ENCODE data around the gene APOA1. TPM values are rescaled to one million over a fixed set of nuclear protein-coding genes. Genes with fewer than 3 reads are reported as not detected.
"Not testable (repeated sequence)": the region's sequence is repeated elsewhere in the genome, so short reads cannot be mapped to it uniquely, and the experiment has no call there.

The APOA1 gene
- total RNA-seq, 1 donor from 2014 or later, result 3.7 TPM

DNA sequence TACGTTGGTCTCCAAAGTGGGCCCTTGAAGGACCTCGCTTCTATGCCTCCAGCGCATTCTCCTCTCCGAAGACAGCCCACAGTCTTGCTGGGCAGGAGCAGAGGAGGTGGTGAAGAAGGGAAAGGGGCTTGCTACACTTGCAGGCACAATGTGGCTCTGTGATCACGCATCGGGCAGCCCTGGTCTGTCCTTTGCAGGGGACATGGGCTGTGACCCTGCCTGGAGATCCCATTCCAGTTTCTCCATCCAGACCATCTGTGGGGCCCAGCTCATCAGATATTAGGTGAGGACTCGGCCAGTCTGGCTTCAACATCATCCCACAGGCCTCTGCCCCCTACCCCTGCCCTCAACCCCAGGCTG lies 810 bp downstream of the APOA1 start:
- Histone ChIP-seq H3K36me3 (ENCODE audit: control insufficient read depth in 3 of 3, insufficient read depth in 3 of 3, low read length in 3 of 3) (no peaks in the 10 kb centered on the region), H3K9ac (ENCODE audit: low read depth in 1 of 3, low read length in 3 of 3) (peak overlapping the region in 1 of 3 donors; percentile 66), H3K4me1 (ENCODE audit: control insufficient read depth in 3 of 3, insufficient read depth in 3 of 3, low read length in 3 of 3) (peaks cover 15 to 33% (median 21%) of the 10 kb centered on the region in 3 donors), H3K4me3 (ENCODE audit: low read length in 3 of 3) (peak overlapping the region in 1 of 3 donors; percentile 65), H3K9me3 (ENCODE audit: control insufficient read depth in 3 of 3, low read length in 3 of 3) (no peaks in the 10 kb centered on the region), H3K27me3 (ENCODE audit: control insufficient read depth in 3 of 3, insufficient read depth in 3 of 3, low read length in 3 of 3) (peaks cover 0 to 2% (median 0%) of the 10 kb centered on the region in 3 donors), H3K27ac (ENCODE audit: low read depth, low read length) (no peak overlapping the region)

GRCh38 chr11:116835791-116836631 lies 1.4 kb downstream of the APOA1 start:
- peaks cover 0 to 2% (median 0%) of the 10 kb centered on the region in 3 donors for H3K27me3 ChIP-seq (ENCODE audit: control insufficient read depth in 3 of 3, insufficient read depth in 3 of 3, low read length in 3 of 3)
- peaks cover 15 to 33% (median 21%) of the 10 kb centered on the region in 3 donors for H3K4me1 ChIP-seq (ENCODE audit: control insufficient read depth in 3 of 3, insufficient read depth in 3 of 3, low read length in 3 of 3)
- H3K27ac ChIP-seq (ENCODE audit: low read depth, low read length), result peak overlapping the region; percentile 48
- peak overlapping the region in 2 of 3 donors; percentile 50 to 66 for H3K9ac ChIP-seq (ENCODE audit: low read depth in 1 of 3, low read length in 3 of 3)
- H3K9me3 ChIP-seq (ENCODE audit: control insufficient read depth in 3 of 3, low read length in 3 of 3), result no peaks in the 10 kb centered on the region
- peak overlapping the region; percentile 40 to 70 (median 65) for H3K4me3 ChIP-seq (ENCODE audit: low read length in 3 of 3)
- no peaks in the 10 kb centered on the region for H3K36me3 ChIP-seq (ENCODE audit: control insufficient read depth in 3 of 3, insufficient read depth in 3 of 3, low read length in 3 of 3)

- Histone ChIP-seq H3K27me3 (ENCODE audit: control insufficient read depth in 3 of 3, insufficient read depth in 3 of 3, low read length in 3 of 3) (peaks cover 0 to 2% (median 0%) of the 10 kb centered on the region in 3 donors), H3K9me3 (ENCODE audit: control insufficient read depth in 3 of 3, low read length in 3 of 3) (no peaks in the 10 kb centered on the region), H3K4me1 (ENCODE audit: control insufficient read depth in 3 of 3, insufficient read depth in 3 of 3, low read length in 3 of 3) (peaks cover 15 to 27% (median 21%) of the 10 kb centered on the region in 3 donors), H3K4me3 (ENCODE audit: low read length in 3 of 3) (peak overlapping the region; percentile 56 to 70 (median 65)), H3K36me3 (ENCODE audit: control insufficient read depth in 3 of 3, insufficient read depth in 3 of 3, low read length in 3 of 3) (no peaks in the 10 kb centered on the region), H3K27ac (ENCODE audit: low read depth, low read length) (peak overlapping the region; percentile 48), H3K9ac (ENCODE audit: low read depth in 1 of 3, low read length in 3 of 3) (peak overlapping the region; percentile 33 to 66 (median 50))
These were observed 2.2 kb downstream of the APOA1 start for GRCh38 chr11:116835042-116835772.

DNA sequence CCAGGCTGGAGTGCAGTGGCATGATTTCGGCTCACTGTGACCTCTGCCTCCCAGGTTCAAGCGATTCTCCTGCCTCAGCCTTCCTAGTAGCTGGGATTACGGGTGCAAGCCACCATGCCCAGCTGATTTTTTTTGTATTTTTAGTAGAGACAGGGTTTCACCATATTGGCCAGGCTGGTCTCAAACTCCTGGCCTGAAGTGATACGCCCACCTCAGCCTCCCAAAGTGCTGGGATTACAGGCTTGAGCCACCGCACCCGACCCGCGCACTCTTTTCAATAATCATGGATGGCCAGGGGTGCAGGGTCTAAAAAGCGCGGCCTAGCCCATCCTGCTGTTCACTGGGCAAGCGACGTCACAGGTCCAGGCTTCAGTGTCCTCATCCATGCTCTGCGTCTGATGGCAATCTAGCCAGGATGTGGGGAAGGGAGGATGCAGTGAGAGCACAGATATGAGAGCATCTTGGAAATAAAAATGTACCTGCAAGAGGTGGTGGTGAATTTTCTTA lies 2.8 kb downstream of the APOA1 start:
- not testable (repeated sequence) for H3K36me3 ChIP-seq (ENCODE audit: control insufficient read depth in 3 of 3, insufficient read depth in 3 of 3, low read length in 3 of 3); H3K27me3 ChIP-seq (ENCODE audit: control insufficient read depth in 3 of 3, insufficient read depth in 3 of 3, low read length in 3 of 3); H3K9me3 ChIP-seq (ENCODE audit: control insufficient read depth in 3 of 3, low read length in 3 of 3); H3K27ac ChIP-seq (ENCODE audit: low read depth, low read length); H3K9ac ChIP-seq (ENCODE audit: low read depth in 1 of 3, low read length in 3 of 3); H3K4me3 ChIP-seq (ENCODE audit: low read length in 3 of 3)
- H3K4me1 ChIP-seq (ENCODE audit: control insufficient read depth in 3 of 3, insufficient read depth in 3 of 3, low read length in 3 of 3), result peaks cover 15 to 27% (median 21%) of the 10 kb centered on the region in 3 donors

DNA sequence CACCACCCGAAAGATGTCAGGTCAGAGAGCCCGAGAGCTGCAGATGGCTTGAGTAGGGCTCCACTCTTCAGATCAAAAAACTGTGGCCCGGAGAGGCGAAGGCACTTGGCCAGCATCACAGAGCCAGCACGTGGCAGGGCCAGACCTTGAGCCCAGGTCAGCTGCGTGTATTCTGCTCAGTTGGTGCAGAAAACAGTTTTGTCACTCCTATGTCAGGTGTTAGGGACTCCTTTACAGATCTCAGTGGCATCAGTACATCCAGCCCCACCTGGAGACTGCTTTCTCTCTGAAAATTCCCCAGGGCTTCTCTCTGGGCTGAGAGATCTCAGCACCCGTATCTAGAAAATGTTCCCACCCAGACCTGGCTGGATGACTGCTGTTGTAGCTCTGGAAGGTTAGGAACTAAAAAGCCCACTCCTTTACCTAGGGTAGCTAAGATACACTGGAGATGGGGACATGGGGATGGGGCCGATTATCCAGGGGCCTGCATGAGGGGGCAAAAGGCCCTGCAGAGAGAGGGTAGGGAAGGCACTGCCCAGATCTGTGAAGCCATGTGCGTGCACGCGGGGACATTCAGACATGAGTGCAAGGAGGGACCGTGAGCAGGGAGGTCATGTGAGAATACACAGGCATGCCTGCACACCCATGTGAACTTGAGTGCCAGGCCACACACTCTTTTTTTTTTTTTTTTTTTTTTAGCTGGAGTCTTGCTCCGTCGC lies 3.4 kb downstream of the APOA1 start:
- no peak overlapping the region for H3K9ac ChIP-seq (ENCODE audit: low read depth in 1 of 3, low read length in 3 of 3)

GRCh38 chr11:116833491-116833815 lies 4.0 kb downstream of the APOA1 start:
- H3K27me3 ChIP-seq (ENCODE audit: control insufficient read depth in 3 of 3, insufficient read depth in 3 of 3, low read length in 3 of 3), result peaks cover 0 to 2% (median 0%) of the 10 kb centered on the region in 3 donors
- no peak overlapping the region for H3K4me3 ChIP-seq (ENCODE audit: low read length in 3 of 3)
- H3K9ac ChIP-seq (ENCODE audit: low read depth in 1 of 3, low read length in 3 of 3), result no peak overlapping the region
- no peak overlapping the region for H3K27ac ChIP-seq (ENCODE audit: low read depth, low read length)
- no peaks in the 10 kb centered on the region for H3K9me3 ChIP-seq (ENCODE audit: control insufficient read depth in 3 of 3, low read length in 3 of 3)
- H3K36me3 ChIP-seq (ENCODE audit: control insufficient read depth in 3 of 3, insufficient read depth in 3 of 3, low read length in 3 of 3), result no peaks in the 10 kb centered on the region
- H3K4me1 ChIP-seq (ENCODE audit: control insufficient read depth in 3 of 3, insufficient read depth in 3 of 3, low read length in 3 of 3), result peaks cover 15 to 22% (median 21%) of the 10 kb centered on the region in 3 donors

More for the DNA sequence above, 3.4 kb downstream of the APOA1 start:
- Histone ChIP-seq H3K27ac (ENCODE audit: low read depth, low read length) (no peak overlapping the region), H3K36me3 (ENCODE audit: control insufficient read depth in 3 of 3, insufficient read depth in 3 of 3, low read length in 3 of 3) (no peaks in the 10 kb centered on the region), H3K4me3 (ENCODE audit: low read length in 3 of 3) (no peak overlapping the region), H3K9me3 (ENCODE audit: control insufficient read depth in 3 of 3, low read length in 3 of 3) (no peaks in the 10 kb centered on the region), H3K27me3 (ENCODE audit: control insufficient read depth in 3 of 3, insufficient read depth in 3 of 3, low read length in 3 of 3) (peaks cover 0 to 2% (median 0%) of the 10 kb centered on the region in 3 donors), H3K4me1 (ENCODE audit: control insufficient read depth in 3 of 3, insufficient read depth in 3 of 3, low read length in 3 of 3) (peaks cover 15 to 22% (median 21%) of the 10 kb centered on the region in 3 donors)

GRCh38 chr11:116832350-116833290 lies 4.8 kb downstream of the APOA1 start:
- no peak overlapping the region for H3K9ac ChIP-seq (ENCODE audit: low read depth in 1 of 3, low read length in 3 of 3)
- H3K36me3 ChIP-seq (ENCODE audit: control insufficient read depth in 3 of 3, insufficient read depth in 3 of 3, low read length in 3 of 3), result no peaks in the 10 kb centered on the region
- no peaks in the 10 kb centered on the region for H3K9me3 ChIP-seq (ENCODE audit: control insufficient read depth in 3 of 3, low read length in 3 of 3)
- peaks cover 15 to 22% (median 21%) of the 10 kb centered on the region in 3 donors for H3K4me1 ChIP-seq (ENCODE audit: control insufficient read depth in 3 of 3, insufficient read depth in 3 of 3, low read length in 3 of 3)
- H3K27ac ChIP-seq (ENCODE audit: low read depth, low read length), result no peak overlapping the region
- peaks cover 0 to 2% (median 0%) of the 10 kb centered on the region in 3 donors for H3K27me3 ChIP-seq (ENCODE audit: control insufficient read depth in 3 of 3, insufficient read depth in 3 of 3, low read length in 3 of 3)
- no peak overlapping the region for H3K4me3 ChIP-seq (ENCODE audit: low read length in 3 of 3)

DNA sequence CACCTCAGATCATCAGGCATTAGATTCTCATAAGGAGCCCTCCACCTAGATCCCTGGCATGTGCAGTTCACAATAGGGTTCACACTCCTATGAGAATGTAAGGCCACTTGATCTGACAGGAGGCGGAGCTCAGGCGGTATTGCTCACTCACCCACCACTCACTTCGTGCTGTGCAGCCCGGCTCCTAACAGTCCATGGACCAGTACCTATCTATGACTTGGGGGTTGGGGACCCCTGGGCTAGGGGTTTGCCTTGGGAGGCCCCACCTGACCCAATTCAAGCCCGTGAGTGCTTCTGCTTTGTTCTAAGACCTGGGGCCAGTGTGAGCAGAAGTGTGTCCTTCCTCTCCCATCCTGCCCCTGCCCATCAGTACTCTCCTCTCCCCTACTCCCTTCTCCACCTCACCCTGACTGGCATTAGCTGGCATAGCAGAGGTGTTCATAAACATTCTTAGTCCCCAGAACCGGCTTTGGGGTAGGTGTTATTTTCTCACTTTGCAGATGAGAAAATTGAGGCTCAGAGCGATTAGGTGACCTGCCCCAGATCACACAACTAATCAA lies 5.6 kb downstream of the APOA1 start:
- Histone ChIP-seq H3K9me3 (ENCODE audit: control insufficient read depth in 3 of 3, low read length in 3 of 3) (no peaks in the 10 kb centered on the region), H3K27me3 (ENCODE audit: control insufficient read depth in 3 of 3, insufficient read depth in 3 of 3, low read length in 3 of 3) (peaks cover 0 to 2% (median 0%) of the 10 kb centered on the region in 3 donors), H3K4me1 (ENCODE audit: control insufficient read depth in 3 of 3, insufficient read depth in 3 of 3, low read length in 3 of 3) (peaks cover 15 to 22% (median 21%) of the 10 kb centered on the region in 3 donors), H3K36me3 (ENCODE audit: control insufficient read depth in 3 of 3, insufficient read depth in 3 of 3, low read length in 3 of 3) (no peaks in the 10 kb centered on the region), H3K9ac (ENCODE audit: low read depth in 1 of 3, low read length in 3 of 3) (no peak overlapping the region), H3K27ac (ENCODE audit: low read depth, low read length) (no peak overlapping the region), H3K4me3 (ENCODE audit: low read length in 3 of 3) (no peak overlapping the region)

Measured in skeletal muscle tissue (tissue), 4 donors.